GM21360 (cell line): ENCODE results near the gene CHRND.

Source experiments
- ATAC-seq: cut with Tn5 transposase; IDR thresholded peaks from one replicate; pipeline ENCODE4 v1.9.1; 2021; ENCODE audit warnings: mild to moderate bottlenecking, moderate library complexity; ENCODE audit not compliant: unreplicated experiment

The CHRND gene

DNA sequence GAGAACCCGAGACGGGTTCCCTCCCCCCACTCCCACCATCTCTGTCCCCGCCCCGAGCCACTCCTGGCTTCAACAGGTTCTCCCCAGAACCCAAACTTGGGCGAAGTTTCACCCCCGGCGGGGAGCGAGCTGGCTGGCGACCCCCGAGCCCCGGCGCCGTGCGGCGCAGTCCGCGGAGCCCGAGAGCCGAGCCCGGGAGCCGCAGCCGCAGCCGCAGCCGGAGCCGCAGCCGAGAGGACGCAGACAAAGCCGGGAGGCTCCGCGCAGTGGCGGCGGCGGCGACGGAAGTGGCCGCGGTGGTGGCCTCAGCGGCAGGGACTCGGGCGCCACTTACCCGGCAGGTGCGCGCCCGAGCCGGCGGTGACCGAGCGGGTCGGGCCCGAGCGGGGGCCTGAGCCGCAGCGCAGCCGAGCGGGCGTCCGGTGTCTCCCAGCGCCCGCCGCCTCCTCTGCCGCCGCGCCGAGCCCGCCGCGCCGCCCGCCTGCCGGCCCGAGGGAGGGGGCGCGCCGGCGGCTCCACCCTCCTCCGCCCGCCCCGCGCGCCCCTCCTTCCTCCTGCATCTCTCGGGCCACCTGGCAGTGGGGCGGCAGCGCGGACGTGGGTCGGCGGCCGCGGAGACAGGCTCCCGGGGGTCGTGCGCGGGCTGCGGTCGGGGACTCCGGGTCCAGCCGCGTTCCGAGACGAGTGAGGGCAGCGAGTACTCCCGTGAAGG, 38.4 kb upstream of the CHRND start, which contains the start of gene ECEL1:
TSS of gene ECEL1 (minus strand) at position 450 of the 712 bp plus-strand sequence. CDS start 1,181 bp downstream, outside the sequence.
- ATAC-seq, result no peak

DNA sequence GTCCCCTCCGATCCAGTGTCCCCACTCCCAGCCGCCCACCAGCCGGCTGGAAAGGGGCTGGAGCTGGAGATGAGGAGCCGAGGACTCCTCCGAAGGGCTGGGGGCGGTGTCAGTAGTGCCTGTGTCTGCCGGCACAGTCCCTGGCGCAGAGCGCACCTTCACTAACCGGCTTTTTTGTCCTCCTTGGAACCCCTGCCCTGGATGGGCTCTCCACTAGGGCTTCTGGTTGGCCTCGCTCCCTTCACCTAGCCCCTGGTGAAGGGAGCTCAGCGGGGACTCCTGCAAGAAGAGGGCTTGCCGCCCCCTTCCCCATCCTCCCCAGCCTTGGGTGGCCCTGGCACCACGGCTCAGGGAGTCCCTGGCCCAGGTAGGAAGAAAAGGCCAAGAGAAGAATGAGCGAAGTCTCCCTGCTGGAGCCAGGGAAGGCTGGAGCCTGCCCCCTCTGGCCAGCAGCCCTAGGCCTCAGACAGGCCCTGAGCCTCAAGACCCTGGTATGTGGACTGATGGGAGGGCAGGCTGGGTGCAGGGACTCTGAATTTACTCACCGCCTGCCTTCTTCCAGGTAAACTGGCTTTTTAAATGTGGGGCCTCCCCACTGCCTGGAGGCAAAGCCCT, 37.8 kb upstream of the CHRND start:
- ATAC-seq, result no peak

DNA sequence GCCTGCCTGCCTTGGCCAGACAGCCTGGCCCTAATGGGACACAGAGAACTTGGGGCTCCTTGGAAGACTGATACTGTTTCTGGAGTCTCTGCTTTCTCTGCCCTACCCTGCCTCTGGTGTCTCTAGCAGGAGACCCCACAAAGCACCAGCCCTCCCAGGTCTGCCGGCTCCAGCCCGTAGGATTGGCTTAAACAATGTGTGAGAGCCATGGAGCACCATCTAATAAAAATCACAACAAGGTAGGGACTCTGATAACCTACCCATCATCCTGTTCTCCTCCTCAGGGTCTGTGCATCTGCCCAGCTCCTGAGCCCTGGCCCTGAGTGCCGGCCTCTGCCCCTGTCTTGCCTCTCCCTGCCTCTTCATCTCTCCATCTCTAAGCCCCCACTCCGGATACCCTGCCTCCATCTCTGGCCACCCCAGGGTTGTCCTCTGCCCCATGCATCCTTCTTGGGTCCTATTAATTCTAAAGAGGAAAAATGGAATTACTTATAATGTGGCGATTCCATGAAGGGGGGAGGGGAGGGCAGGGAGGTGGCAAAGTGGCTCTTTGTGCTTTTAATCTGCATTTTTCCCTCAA, 37.1 kb upstream of the CHRND start:
- ATAC-seq, result no peak

DNA sequence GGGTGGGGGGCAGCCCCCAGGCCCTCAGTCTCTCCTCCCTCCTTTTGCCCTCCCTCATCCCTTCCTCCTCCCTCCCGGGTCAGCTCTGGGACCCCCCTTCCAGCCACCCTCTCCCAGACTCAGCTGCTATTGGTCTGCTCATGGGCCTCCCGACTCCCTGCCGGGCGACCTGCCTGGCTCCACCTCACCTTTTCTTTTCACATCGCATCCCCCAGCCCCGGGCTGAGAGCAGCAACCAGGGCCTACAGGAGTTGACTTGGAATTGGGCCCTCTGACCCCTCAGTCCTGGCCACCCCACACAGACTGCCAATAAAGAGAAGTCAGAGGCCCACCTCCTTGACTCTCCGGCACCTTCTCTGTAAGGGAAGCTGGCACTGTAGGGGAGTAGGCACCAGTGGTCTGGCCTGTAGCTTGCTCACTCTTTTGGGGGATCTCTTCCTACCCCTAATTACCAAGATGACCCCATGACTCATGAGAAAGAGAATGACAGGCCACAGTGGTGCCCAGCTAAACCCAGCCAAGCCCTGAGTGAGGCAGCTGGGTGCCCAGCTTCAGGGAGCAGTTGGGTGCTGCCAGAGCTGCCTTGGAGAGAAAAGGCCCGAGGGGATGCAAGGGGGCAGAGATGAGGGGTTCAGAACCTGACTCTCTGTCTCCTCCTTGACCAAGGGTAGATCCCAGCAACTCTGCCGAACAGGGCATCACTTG, 36.3 kb upstream of the CHRND start:
- no peak for ATAC-seq

GRCh38 chr2:232490221-232491138, 35.5 kb upstream of the CHRND start:
- no peak for ATAC-seq

DNA sequence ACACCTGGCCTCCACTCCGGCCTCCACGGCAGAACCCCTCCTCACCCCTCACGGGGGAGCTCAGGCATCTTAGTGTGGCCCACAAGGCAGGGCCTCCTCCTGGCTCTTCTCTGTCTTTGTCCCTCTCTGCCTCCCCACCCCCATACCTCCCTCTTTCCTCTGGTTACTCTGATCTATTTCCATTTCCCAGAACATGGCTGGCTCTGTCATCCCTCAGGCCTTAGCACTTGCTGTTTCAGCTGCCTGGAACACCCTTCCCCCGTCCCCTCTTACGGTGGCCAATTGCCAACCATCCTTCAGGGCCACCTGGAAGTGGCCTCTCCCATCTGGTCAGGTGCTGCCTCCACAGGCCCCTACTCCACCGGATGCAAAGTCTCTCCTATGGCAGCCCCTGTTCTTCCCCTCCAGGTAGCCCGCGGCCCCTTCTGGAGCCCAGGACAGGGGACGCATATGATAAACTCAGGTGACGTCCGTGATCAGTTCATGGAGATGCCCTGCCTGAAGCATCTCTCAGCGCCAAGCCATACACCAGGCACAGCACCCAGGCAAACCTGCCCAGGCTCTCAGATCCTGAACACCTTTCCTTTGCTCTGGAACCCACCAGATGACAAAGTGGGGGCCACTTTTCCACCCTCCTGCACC, 34.7 kb upstream of the CHRND start:
- ATAC-seq, result no peak

DNA sequence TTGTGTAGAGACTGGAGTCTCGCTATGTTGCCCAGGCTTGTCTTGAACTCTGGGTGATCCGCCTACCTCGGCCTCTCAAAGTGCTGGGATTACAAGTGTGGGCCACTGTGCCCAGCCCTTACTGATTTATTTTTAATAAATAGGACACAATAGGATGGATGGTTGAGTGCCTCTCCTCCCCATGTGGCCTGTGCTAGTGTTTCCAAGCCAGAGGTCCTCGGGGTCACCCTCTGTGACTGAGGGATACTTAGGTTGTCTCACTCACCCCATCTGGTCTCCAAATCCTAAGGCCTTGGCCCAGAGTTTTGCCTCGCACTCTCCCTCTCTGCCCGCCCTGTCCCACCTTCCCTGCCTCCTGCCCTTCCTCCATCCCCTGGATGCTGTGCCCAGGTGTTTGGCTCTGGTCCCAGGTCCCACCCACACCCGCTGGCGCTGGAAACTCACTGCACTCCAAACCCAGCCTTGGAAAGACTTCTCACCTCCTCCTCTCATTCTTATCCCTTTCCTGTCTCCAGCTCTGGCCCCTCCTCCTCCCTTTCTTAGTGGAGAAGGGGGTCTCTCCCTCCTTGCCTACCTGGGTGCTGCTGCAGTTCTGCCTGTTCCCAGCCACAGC, 33.6 kb upstream of the CHRND start:
- ATAC-seq, result no peak

DNA sequence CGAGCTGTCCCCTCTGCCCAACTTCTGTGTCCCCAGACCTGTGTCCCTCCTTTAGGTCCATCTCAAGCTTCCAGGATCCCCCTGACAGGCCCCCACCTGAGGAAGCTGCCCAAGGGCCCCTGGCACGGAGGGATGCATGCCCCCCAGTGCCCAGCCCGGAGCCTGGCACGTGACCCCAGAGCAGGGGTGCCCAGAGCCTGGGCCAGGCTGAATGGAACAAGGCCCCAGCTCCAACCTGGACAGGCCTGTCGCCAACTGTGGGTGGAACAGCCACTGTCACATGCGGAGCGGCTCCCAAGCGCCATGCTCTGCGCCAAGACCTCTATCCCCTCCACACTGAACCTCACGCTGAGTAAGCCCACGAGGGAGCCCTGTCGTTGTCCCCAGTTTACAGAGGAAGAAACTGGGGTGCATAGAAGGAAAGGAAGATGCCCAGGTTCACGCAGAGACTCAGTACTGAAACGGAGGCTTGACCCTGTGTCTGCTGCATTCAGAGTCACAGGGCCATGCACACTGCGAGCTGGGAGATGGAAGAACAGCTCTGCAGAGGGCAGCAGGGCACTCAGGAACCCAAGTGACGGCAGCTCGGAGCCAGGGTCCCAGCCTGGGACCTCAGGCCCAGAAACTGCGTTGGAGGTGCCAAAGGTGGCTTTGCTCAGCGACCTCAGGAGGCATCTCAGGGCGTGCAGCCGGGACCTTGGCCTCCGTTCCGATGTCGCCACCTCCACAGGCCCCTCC, 32.8 kb upstream of the CHRND start:
- ATAC-seq, result no peak

GRCh38 chr2:232493701-232494474, 32.1 kb upstream of the CHRND start:
- ATAC-seq, result no peak

GRCh38 chr2:232494542-232494941, 31.4 kb upstream of the CHRND start:
- ATAC-seq, result no peak

GRCh38 chr2:232495292-232495691, 30.7 kb upstream of the CHRND start:
- no peak for ATAC-seq

- ATAC-seq, result no peak
Measured at GRCh38 chr2:232496501-232497270, 29.3 kb upstream of the CHRND start.

DNA sequence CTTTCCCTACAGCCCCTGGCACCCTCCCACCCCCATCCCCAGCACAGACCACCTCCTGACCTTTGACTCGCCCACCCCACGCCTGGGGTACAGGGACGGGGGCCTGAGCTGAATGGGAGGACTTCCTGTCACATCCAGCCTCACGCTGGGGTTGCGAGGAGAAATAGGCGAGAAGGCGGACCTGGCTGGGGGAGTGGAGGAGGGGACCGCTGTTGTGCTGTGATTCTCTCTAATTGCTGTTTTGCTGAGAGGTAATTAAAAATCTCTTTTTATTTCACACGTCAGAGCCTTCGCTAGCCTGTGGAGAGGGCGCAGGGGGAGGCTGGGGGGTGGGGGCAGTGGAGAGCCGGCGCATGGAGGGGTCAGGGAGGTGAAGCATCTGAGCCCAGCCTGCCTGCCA, 28.6 kb upstream of the CHRND start:
- no peak for ATAC-seq

- no peak for ATAC-seq
Measured at GRCh38 chr2:232498452-232498851, 27.5 kb upstream of the CHRND start.

GRCh38 chr2:232501331-232501771, 24.6 kb upstream of the CHRND start:
- no peak for ATAC-seq

GRCh38 chr2:232501794-232502390, 24.1 kb upstream of the CHRND start:
- ATAC-seq, result no peak

GRCh38 chr2:232502511-232502910, 23.4 kb upstream of the CHRND start:
- ATAC-seq, result no peak
